ENCODE results near the gene UBE2G1.

UBE2G1 gene

GRCh38 chr17:4221899-4222659 lies 144.4 kb downstream of the UBE2G1 start:
- no peak for DNase-seq (ENCODE audit: low read depth)
- TF ChIP-seq CTCF (IDR thresholded peaks at IDR 0.05; ENCODE audit: insufficient read depth, low read depth, low read length, missing control alignments) = no peak
- H3K4me3 ChIP-seq (ENCODE audit: low read depth, low read length) = no peak overlapping the region

GRCh38 chr17:4221163-4221562 lies 145.3 kb downstream of the UBE2G1 start:
- H3K4me3 ChIP-seq (ENCODE audit: low read depth, low read length) = no peak overlapping the region
- TF ChIP-seq CTCF (IDR thresholded peaks at IDR 0.05; ENCODE audit: insufficient read depth, low read depth, low read length, missing control alignments) = no peak
- DNase-seq (ENCODE audit: low read depth) = no peak

GRCh38 chr17:4220655-4221054 lies 145.8 kb downstream of the UBE2G1 start:
- no peak for TF ChIP-seq CTCF (IDR thresholded peaks at IDR 0.05; ENCODE audit: insufficient read depth, low read depth, low read length, missing control alignments)
- H3K4me3 ChIP-seq (ENCODE audit: low read depth, low read length) = no peak overlapping the region
- no peak for DNase-seq (ENCODE audit: low read depth)

Measured in GM12865 (cell line).